ENCODE results near the gene SULT2B1.
"Not testable (repeated sequence)": the region's sequence is repeated elsewhere in the genome, so short reads cannot be mapped to it uniquely, and the experiment has no call there.

The SULT2B1 gene

GRCh38 chr19:48624067-48624594 is 72.2 kb downstream of the SULT2B1 start:
- peak; percentile 95 to 96 for DNase-seq

GRCh38 chr19:48624791-48625723 is 73.1 kb downstream of the SULT2B1 start:
- DNase-seq = no peak

GRCh38 chr19:48625891-48626327 is 73.9 kb downstream of the SULT2B1 start:
- no peak for DNase-seq

GRCh38 chr19:48627201-48627864 is 75.4 kb downstream of the SULT2B1 start:
- no peak for DNase-seq

- DNase-seq = no peak
Measured at GRCh38 chr19:48627865-48628314, 75.9 kb downstream of the SULT2B1 start.

GRCh38 chr19:48628486-48629296 is 76.7 kb downstream of the SULT2B1 start:
- DNase-seq = no peak

GRCh38 chr19:48629297-48629598 is 77.3 kb downstream of the SULT2B1 start:
- no peak for DNase-seq

GRCh38 chr19:48629599-48630295 is 77.8 kb downstream of the SULT2B1 start:
- DNase-seq = no peak

- no peak for DNase-seq
Measured at GRCh38 chr19:48630296-48631063, 78.5 kb downstream of the SULT2B1 start.

GRCh38 chr19:48631225-48631624 is 79.3 kb downstream of the SULT2B1 start:
- DNase-seq = no peak

- DNase-seq = not testable (repeated sequence)
Measured at GRCh38 chr19:48632286-48632685, 80.3 kb downstream of the SULT2B1 start.

- DNase-seq = no peak
Measured at GRCh38 chr19:48632692-48633147, 80.7 kb downstream of the SULT2B1 start.

- DNase-seq = no peak
Measured at GRCh38 chr19:48633148-48634035, 81.4 kb downstream of the SULT2B1 start.

- no peak for DNase-seq
Measured at GRCh38 chr19:48634036-48634342, 82.0 kb downstream of the SULT2B1 start.

- peak; percentile 86 to 89 for DNase-seq
Measured at GRCh38 chr19:48634424-48635262, 82.7 kb downstream of the SULT2B1 start.

- peak; percentile 57 to 66 for DNase-seq
Measured at GRCh38 chr19:48635263-48635965, 83.4 kb downstream of the SULT2B1 start.

GRCh38 chr19:48635966-48636858 is 84.2 kb downstream of the SULT2B1 start:
- no peak for DNase-seq
